DND-41 (cell line): Measurements from ENCODE around the gene ARHGAP24.

ENCODE experiments used
- CTCF ChIP-seq: IDR thresholded peaks from 2 replicates; pipeline ENCODE4 v1.5.1; 2012; ENCODE audit warnings: borderline replicate concordance, low read length, moderate library complexity, mild to moderate bottlenecking; ENCODE audit not compliant: poor library complexity, severe bottlenecking; ENCODE audit errors: extremely low read depth
- EZH2 ChIP-seq: IDR thresholded peaks from 3 replicates; pipeline ENCODE4 v1.6.1; 2012; ENCODE audit warnings: borderline replicate concordance, low read depth, mild to moderate bottlenecking, moderate library complexity, low read length, inconsistent platforms; ENCODE audit not compliant: severe bottlenecking

- TF ChIP-seq EZH2 = no peak
- TF ChIP-seq CTCF = no peak
Observed at GRCh38 chr4:85955620-85956292, 480.8 kb downstream of the ARHGAP24 start.
